ENCODE measurements around the gene CTU2. TPM values are rescaled to one million over a fixed set of nuclear protein-coding genes. Genes with fewer than 3 reads are reported as not detected.

Gene CTU2
- total RNA-seq, 4 donors from 2014 or later: 4.4 to 13.2 (median 6.3) TPM

DNA sequence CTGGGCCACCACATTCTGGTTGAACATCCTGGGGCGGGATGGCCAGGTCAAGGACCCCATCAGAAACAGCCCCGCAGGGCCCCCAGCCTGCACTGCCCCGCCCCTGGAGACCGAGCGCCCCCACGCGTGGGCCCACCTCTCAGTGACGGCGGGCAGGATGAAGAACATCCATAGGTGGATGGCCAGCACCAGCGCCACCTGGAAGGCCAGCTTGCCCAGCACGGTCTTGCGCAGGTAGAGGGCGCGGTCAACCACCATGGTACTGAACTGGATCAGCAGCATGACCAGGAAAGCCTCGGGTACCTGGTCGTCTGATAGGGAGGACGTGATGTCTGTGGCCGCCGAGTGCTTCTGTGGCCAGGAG, 13.6 kb downstream of the CTU2 start:
- no peaks in the 10 kb centered on the region for H3K4me1 ChIP-seq
- DNase-seq: no peak
- intact Hi-C loops (cut with DNase I): no loop called here
- H3K27ac ChIP-seq: no peak overlapping the region
- WGBS, 2 donors: 89 to 91% methylated on average over 9 of the region's 19 CpGs
- TF ChIP-seq CTCF (IDR thresholded peaks at IDR 0.05) (no peak), POLR2A (IDR thresholded peaks at IDR 0.05) (no peak)
- H3K36me3 ChIP-seq: peaks cover 85 to 100% (median 87%) of the 10 kb centered on the region in 3 donors
- H3K27me3 ChIP-seq: no peaks in the 10 kb centered on the region
- no peak overlapping the region for H3K4me3 ChIP-seq
- H3K9me3 ChIP-seq: no peaks in the 10 kb centered on the region

DNA sequence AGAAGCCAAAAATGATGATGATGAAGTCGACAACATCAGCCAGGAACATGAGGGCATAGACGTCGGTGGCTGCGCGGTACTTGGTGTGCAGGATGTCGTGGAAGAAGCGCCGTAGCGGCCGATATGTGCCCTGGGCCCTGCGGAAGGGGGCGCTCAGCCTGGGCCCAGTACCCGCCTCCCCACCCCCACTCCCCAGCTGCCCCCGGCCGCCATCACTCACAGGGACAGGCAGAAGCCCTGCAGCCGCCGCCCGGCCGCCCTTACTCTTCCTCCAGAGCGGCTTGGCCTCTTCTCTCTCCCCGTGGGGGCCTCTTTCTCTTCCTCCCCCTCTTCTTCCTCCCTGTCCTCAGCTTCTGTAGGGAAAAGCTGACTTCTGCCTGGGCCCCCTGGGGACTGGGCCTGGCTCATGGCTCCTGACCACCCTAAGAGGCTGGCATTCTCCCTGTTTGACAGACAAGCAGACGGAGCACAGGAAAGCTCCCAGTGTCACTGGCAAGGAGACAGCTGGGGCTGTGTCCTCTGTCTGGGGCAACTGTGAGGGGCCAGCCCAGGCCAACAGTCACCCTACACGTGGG, 14.2 kb downstream of the CTU2 start:
- Histone ChIP-seq H3K27me3 (no peaks in the 10 kb centered on the region), H3K27ac (no peak overlapping the region), H3K4me1 (no peaks in the 10 kb centered on the region), H3K9me3 (no peaks in the 10 kb centered on the region), H3K36me3 (peaks cover 85 to 100% (median 87%) of the 10 kb centered on the region in 3 donors), H3K4me3 (no peak overlapping the region)
- 94 to 100% methylated on average over 3 to 11 of the region's 23 CpGs for WGBS, 2 donors
- TF ChIP-seq POLR2A (IDR thresholded peaks at IDR 0.05) (no peak), CTCF (IDR thresholded peaks at IDR 0.05) (no peak)
- intact Hi-C loops (cut with DNase I): no loop called here
- DNase-seq: no peak

- Histone ChIP-seq H3K9me3 (no peaks in the 10 kb centered on the region), H3K4me1 (no peaks in the 10 kb centered on the region), H3K27me3 (no peaks in the 10 kb centered on the region), H3K36me3 (peaks cover 85 to 100% (median 87%) of the 10 kb centered on the region in 3 donors), H3K27ac (no peak overlapping the region), H3K4me3 (no peak overlapping the region)
- no peak for DNase-seq
- WGBS, 2 donors: 95 to 97% methylated on average over 6 to 9 of the region's 17 CpGs
- TF ChIP-seq CTCF (IDR thresholded peaks at IDR 0.05): no peak
- TF ChIP-seq POLR2A (IDR thresholded peaks at IDR 0.05): no peak
- intact Hi-C loops (cut with DNase I): no loop called here
These were observed 14.9 kb downstream of the CTU2 start for GRCh38 chr16:88721236-88721635.

- Histone ChIP-seq H3K4me3 (no peak overlapping the region), H3K36me3 (peaks cover 85 to 100% (median 87%) of the 10 kb centered on the region in 3 donors), H3K4me1 (no peaks in the 10 kb centered on the region), H3K9me3 (no peaks in the 10 kb centered on the region), H3K27ac (no peak overlapping the region), H3K27me3 (no peaks in the 10 kb centered on the region)
- no peak for DNase-seq
- 98% methylated on average over 16 of the region's 61 CpGs; no CpG with 5 or more reads in 1 of the 2 donors for WGBS, 2 donors
- intact Hi-C loops (cut with DNase I): no loop called here
- TF ChIP-seq POLR2A (IDR thresholded peaks at IDR 0.05) (no peak), CTCF (IDR thresholded peaks at IDR 0.05) (no peak)
These were observed 15.8 kb downstream of the CTU2 start for GRCh38 chr16:88721815-88722755.

Data from esophagus squamous epithelium (tissue), 5 donors.